ENCODE data around the gene TVP23A.

DNA sequence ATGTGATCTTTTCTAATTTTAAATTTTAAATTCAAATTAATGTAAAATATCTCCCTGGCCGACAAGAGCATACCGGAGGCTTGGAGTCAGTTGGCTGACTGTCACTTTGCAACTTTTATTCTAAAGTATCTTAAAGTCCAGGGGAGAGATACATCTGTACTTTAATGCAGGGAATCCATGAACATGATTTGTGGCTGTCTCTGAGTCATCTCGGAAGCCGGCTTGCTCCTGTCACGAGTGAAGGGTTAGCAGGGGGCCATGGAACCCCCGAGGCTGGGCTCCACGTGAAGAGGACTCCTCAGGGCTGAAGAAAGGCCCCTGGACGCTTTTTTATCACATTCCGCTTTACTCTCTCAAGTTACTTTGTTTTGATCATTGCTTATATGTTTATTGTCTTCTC is 13.3 kb downstream of the TVP23A start:
- TF ChIP-seq, protein P1, sequence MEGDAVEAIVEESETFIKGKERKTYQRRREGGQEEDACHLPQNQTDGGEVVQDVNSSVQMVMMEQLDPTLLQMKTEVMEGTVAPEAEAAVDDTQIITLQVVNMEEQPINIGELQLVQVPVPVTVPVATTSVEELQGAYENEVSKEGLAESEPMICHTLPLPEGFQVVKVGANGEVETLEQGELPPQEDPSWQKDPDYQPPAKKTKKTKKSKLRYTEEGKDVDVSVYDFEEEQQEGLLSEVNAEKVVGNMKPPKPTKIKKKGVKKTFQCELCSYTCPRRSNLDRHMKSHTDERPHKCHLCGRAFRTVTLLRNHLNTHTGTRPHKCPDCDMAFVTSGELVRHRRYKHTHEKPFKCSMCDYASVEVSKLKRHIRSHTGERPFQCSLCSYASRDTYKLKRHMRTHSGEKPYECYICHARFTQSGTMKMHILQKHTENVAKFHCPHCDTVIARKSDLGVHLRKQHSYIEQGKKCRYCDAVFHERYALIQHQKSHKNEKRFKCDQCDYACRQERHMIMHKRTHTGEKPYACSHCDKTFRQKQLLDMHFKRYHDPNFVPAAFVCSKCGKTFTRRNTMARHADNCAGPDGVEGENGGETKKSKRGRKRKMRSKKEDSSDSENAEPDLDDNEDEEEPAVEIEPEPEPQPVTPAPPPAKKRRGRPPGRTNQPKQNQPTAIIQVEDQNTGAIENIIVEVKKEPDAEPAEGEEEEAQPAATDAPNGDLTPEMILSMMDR (IDR thresholded peaks at IDR 0.05): no peak
- no peak for TF ChIP-seq POLR2A (IDR thresholded peaks at IDR 0.05)

Measured in Peyer's patch (tissue), 4 donors.